Left cardiac atrium (tissue), 4 donors: ENCODE data around the gene ZNF529. TPM values are rescaled to one million over a fixed set of nuclear protein-coding genes. Genes with fewer than 3 reads are reported as not detected.

ENCODE experiments used
- ATAC-seq, 2 donors: fragments of 200-7000 bp; cut with Tn5 transposase; one replicate each; pipeline ENCODE4 v1.9.1; 2020; ENCODE audit warnings: mild to moderate bottlenecking in 2 of 2, moderate library complexity in 2 of 2
- DNase-seq: peaks from one replicate; pipeline ENCODE4 v3.0.0-alpha.2; 2020
- intact Hi-C, 2 donors: fragments of 100-400 bp; cut with DNase I; formaldehyde crosslinking; loops; one replicate each; pipeline versions ENCODE4 v1.14.1 to v1.15.1; 2022 to 2023
- total RNA-seq, 2 donors: library from RNA; stranded (reverse); fragmentation: NEBNext Ultra II Directional; extraction: Animal tissue kit (Norgen Biotek cat#: 25700); gene quantifications; one replicate each; pipeline ENCODE4 v1.2.1, GENCODE V29; 2021
- donor health status: DM: no; HTN: yes; CAD: no.
- donor health status: DM: no; HTN: yes; CAD: no; lungs with severe emphysema.
- donor health status: DM: yes; HTN: yes; CAD: no.
- donor health status: Dilated cardiomyopathy.

The ZNF529 gene
- total RNA-seq, 2 donors from 2014 or later = 12.3 to 12.7 TPM

DNA sequence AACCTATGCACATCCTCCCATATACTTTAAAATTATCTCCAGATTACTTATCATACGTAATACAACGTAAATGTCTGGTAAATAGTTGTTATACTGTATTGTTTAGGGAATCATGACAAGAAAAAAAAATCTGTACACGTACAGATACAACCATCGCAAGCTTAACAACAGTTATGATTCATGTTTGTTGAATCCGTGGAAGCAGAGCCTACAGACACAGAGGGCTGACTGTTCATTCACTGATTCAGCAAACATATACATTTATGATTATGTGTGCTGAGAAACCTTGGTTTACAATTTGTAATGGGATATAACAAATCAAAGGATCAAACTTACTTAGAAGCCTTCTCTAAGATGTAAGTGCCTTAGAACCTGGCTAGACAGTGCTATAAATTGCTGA lies 46.5 kb downstream of the ZNF529 start:
- ATAC-seq (no peak), DNase-seq (no peak)
- intact Hi-C loops = no loop called here

DNA sequence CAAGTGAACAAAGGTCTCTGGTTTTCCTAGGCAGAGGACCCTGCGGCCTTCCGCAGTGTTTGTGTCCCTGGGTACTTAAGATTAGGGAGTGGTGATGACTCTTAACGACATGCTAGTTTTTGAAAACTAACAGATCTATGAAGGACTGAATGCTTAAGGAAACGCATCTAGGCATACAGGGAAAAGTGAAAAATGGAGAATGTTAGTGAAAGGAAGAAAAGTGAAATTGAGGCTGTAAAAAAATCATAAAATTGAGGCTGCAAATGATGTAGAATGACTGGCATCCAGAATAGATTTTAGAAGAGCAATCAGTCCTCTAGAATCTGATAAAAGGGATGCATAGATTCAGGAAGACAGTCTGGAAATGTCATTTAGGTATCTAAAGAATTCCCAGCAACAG lies 48.5 kb downstream of the ZNF529 start:
- intact Hi-C loops = no loop called here

GRCh38 chr19:36514012-36514612 lies 59.0 kb downstream of the ZNF529 start:
- DNase-seq (no peak), ATAC-seq (no peak)
- intact Hi-C loops = no loop called here

More for the DNA sequence above, 48.5 kb downstream of the ZNF529 start:
- ATAC-seq = no peak
- DNase-seq = no peak

- no peak for ATAC-seq
Measured at GRCh38 chr19:36508325-36508724, 64.8 kb downstream of the ZNF529 start.

GRCh38 chr19:36501973-36502372 lies 71.1 kb downstream of the ZNF529 start:
- intact Hi-C loops = no loop called here
- no peak for DNase-seq
- no peak for ATAC-seq

More at GRCh38 chr19:36508325-36508724, 64.8 kb downstream of the ZNF529 start:
- DNase-seq = no peak
- intact Hi-C loops = no loop called here

DNA sequence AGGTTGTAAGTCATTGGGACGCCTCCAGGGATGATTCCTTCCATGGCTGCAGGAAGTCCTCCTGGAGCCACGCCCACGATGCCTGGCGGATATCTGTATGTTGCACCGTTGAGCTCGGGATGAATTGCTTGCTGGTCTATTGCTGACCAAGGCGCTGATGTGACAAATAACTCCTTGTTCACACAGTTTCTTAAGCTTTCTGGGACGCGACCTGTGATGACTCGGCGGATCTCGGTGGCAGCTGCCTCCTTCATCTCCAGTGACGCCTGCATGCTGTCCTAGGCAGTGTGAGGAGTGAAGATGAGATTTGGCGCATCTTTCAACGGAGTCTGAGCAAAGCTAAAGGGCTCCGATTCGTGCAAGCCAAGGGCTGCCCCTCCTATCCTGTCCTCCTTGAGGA lies 76.1 kb downstream of the ZNF529 start:
- intact Hi-C loops = no loop called here
- ATAC-seq = no peak
- no peak for DNase-seq

Other genes with a start within 250 kb of the ZNF529 start
- 1 to 10 TPM; 2.9 to 3.3 TPM for gene ZFP14, start 194.1 kb downstream of the ZNF529 start, total RNA-seq
- gene ZFP82, start 154.6 kb downstream of the ZNF529 start, total RNA-seq = 1 to 10 TPM; 3.8 to 4.7 TPM
- gene ZNF566, start 83.7 kb downstream of the ZNF529 start, total RNA-seq = 10 to 100 TPM; 10.7 to 10.8 TPM
- 1 to 10 TPM; 6.2 to 7.3 TPM for gene ZNF260, start 45.0 kb downstream of the ZNF529 start, total RNA-seq
- gene ZNF382, start 32.0 kb upstream of the ZNF529 start, total RNA-seq = 10 to 100 TPM; 12.1 to 13.1 TPM
- 1 to 10 TPM; 6.9 to 7.4 TPM for gene ZNF461, start 93.5 kb upstream of the ZNF529 start, total RNA-seq
- gene ZNF567, start 114.3 kb upstream of the ZNF529 start, total RNA-seq = 1 to 10 TPM; 3.8 to 5.4 TPM
- 1 to 10 TPM; 3.8 to 4.2 TPM for gene ZNF850, start 199.5 kb upstream of the ZNF529 start, total RNA-seq